MM.1S (cell line): ENCODE results near the gene FTL.

Source experiments
- DNase-seq: peaks from one replicate; pipeline ENCODE4 v3.0.0-alpha.2; 2015
- H2AFZ ChIP-seq: fragments of 300-600 bp; sonication (generic); 2 replicates; pipeline ENCODE4 v1.6.0; 2016; ENCODE audit warnings: antibody characterized with exemption, low read length
- H3F3A ChIP-seq: fragments of 300-600 bp; sonication (generic); 2 replicates; pipeline ENCODE4 v1.6.1; 2016; ENCODE audit warnings: mild to moderate bottlenecking, antibody characterized with exemption, low read length, moderate library complexity, mixed read lengths; ENCODE audit not compliant: insufficient read depth
- H3K27ac ChIP-seq: fragments of 300-600 bp; sonication (generic); 2 replicates; pipeline ENCODE4 v1.5.1; 2016; ENCODE audit warnings: mild to moderate bottlenecking, low read length
- H3K27me3 ChIP-seq: fragments of 300-600 bp; sonication (generic); replicated peaks from 2 replicates; pipeline ENCODE4 v1.6.0; 2016; ENCODE audit warnings: low read length; ENCODE audit not compliant: insufficient read depth
- H3K36me3 ChIP-seq: fragments of 300-600 bp; sonication (generic); replicated peaks from 2 replicates; pipeline ENCODE4 v1.6.1; 2016; ENCODE audit warnings: mild to moderate bottlenecking, low read length, mixed read lengths; ENCODE audit not compliant: insufficient read depth
- H3K4me1 ChIP-seq: fragments of 300-600 bp; sonication (generic); 2 replicates; pipeline ENCODE4 v1.6.1; 2016; ENCODE audit warnings: low read length, mixed read lengths
- H3K4me2 ChIP-seq: fragments of 300-600 bp; sonication (generic); 2 replicates; pipeline ENCODE4 v1.6.0; 2016; ENCODE audit warnings: low read depth, low read length
- H3K4me3 ChIP-seq: fragments of 300-600 bp; sonication (generic); 2 replicates; pipeline ENCODE4 v1.5.1; 2016; ENCODE audit warnings: low read length, mixed read lengths
- H3K79me2 ChIP-seq: fragments of 300-600 bp; sonication (generic); 2 replicates; pipeline ENCODE4 v1.6.1; 2016; ENCODE audit warnings: mixed run types, low read length, mixed read lengths
- H3K9ac ChIP-seq: fragments of 300-600 bp; sonication (generic); 2 replicates; pipeline ENCODE4 v1.6.1; 2016; ENCODE audit warnings: low read length, mixed read lengths
- H3K9me2 ChIP-seq: fragments of 300-600 bp; sonication (generic); replicated peaks from 2 replicates; pipeline ENCODE4 v1.6.1; 2016; ENCODE audit warnings: mild to moderate bottlenecking, low read length, mixed read lengths; ENCODE audit not compliant: insufficient read depth
- H3K9me3 ChIP-seq: fragments of 300-600 bp; sonication (generic); replicated peaks from 2 replicates; pipeline ENCODE4 v1.6.1; 2016; ENCODE audit warnings: mild to moderate bottlenecking, low read length, mixed read lengths; ENCODE audit not compliant: insufficient read depth
- H4K20me1 ChIP-seq: fragments of 300-600 bp; sonication (generic); 2 replicates; pipeline ENCODE4 v1.6.1; 2016; ENCODE audit warnings: mild to moderate bottlenecking, low read length, moderate library complexity, mixed read lengths; ENCODE audit not compliant: insufficient read depth
- CTCF ChIP-seq: fragments of 300-600 bp; sonication (generic); IDR thresholded peaks from 2 replicates; pipeline ENCODE4 v1.5.1; 2016; ENCODE audit warnings: antibody characterized with exemption, low read length, mixed read lengths
- EZH2 ChIP-seq: fragments of 300-600 bp; sonication (generic); optimal IDR thresholded peaks from 2 replicates; pipeline ENCODE3; 2017; ENCODE audit warnings: low read depth, mild to moderate bottlenecking, antibody characterized with exemption, low read length, mixed read lengths
- EZH2phosphoT487 ChIP-seq: fragments of 300-600 bp; sonication (generic); IDR thresholded peaks from 2 replicates; pipeline ENCODE4 v1.6.1; 2018; ENCODE audit warnings: antibody characterized with exemption, low read length

FTL gene

DNA sequence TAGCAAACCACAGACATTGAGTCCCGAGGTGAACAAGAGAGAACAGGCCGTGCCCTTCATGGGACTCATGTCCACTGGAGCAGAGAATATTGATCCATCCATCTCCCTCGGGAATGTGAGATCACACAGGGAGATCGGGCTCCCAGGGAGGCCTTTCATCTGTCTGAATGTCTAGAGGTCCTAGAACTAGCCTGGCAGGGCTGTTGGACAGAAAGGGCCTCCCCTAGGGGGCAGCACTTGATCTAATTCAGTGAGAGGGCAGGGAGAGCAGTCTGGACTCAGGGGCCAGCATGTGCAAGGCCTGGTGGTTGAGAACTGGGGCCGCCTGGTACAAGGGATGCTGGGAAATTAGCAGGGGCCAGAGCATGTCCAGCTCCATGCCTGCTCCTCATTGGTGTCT is 32.9 kb downstream of the FTL start:
- DNase-seq = peak; percentile 52
- peaks cover 4% of the 10 kb centered on the region; the same call in 1 of the 2 replicates for H3K4me1 ChIP-seq
- H2AFZ ChIP-seq = no peak overlapping the region
- H3K9me2 ChIP-seq = no peaks in the 10 kb centered on the region
- H3K9me3 ChIP-seq = no peaks in the 10 kb centered on the region
- H3K27me3 ChIP-seq = no peaks in the 10 kb centered on the region
- H3K4me2 ChIP-seq = no peak overlapping the region
- H3K27ac ChIP-seq = no peak overlapping the region
- H4K20me1 ChIP-seq = no peaks in the 10 kb centered on the region
- no peaks in the 10 kb centered on the region for H3F3A ChIP-seq
- H3K9ac ChIP-seq = no peak overlapping the region
- no peaks in the 10 kb centered on the region; the same call in 1 of the 2 replicates for H3K36me3 ChIP-seq
- H3K79me2 ChIP-seq = peaks cover 59% of the 10 kb centered on the region
- no peak overlapping the region for H3K4me3 ChIP-seq
- TF ChIP-seq EZH2phosphoT487 = no peak
- peak; percentile 56 for TF ChIP-seq CTCF

DNA sequence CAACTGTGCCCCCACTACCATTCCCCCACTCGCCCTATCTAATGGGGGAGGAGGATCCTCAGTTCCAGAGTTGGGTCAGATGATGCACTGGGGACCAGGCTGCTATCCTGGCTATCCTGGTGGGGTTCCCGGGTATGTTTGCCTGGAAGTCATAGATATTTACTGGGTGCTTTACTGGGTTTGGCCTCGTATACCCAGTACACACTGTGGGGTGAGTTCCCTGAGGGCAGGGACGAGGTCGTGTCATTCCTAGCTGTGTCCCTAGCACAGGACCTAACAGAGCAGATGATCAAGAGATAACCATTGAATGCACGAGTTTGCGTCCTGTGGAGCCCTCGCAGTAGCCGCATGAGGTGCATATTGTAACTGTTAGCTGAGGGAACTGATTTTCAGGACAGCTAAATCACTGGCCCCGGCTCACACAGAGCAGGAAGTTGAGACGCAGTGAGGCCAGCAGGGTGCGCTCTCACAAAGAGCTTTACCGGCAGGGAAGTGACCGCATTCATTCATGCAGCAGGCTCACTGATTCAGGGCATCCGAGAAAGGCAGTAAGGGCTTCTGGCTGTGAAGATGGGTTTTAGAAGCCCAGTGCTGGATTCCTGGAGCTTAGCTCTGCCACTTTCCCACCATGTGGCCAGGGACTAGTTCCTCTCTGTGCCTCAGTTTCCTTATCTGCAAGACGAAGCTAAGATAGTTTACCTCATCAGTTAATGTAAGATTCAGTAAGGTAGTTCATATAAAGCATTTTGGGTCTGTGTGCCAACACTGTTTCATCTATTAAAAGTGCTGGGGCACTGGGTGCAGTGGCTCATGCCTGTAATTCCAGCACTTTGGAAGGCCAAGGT is 34.6 kb downstream of the FTL start:
- Histone ChIP-seq H3K79me2 (peaks cover 47% of the 10 kb centered on the region), H3K4me3 (no peak overlapping the region), H3K9ac (no peak overlapping the region), H3K9me2 (no peaks in the 10 kb centered on the region), H4K20me1 (no peaks in the 10 kb centered on the region), H3K4me1 (peaks cover 4% of the 10 kb centered on the region; the same call in 1 of the 2 replicates), H3F3A (no peaks in the 10 kb centered on the region), H2AFZ (no peak overlapping the region), H3K36me3 (no peaks in the 10 kb centered on the region; the same call in 1 of the 2 replicates), H3K9me3 (no peaks in the 10 kb centered on the region), H3K27ac (no peak overlapping the region), H3K27me3 (no peaks in the 10 kb centered on the region), H3K4me2 (no peak overlapping the region)
- TF ChIP-seq EZH2 (no peak), CTCF (peak; percentile 54)
- peak; percentile 37 for DNase-seq

DNA sequence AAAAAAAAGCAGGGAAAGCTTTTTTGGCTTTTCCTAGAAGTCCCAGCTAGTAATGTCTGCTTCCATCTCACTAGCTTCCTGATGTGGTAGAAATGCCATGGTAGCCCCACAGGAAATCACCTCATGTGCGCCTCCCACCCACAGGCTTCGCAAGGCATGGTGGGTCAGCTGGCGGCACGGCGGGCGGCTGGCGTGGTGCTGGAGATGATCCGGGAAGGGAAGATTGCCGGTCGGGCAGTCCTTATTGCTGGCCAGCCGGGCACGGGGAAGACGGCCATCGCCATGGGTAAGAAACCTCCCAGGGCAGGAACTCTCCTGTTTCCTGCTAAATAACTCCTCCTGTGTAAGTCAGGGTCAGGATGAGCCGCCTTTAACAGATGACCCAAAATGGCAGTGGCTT is 39.0 kb downstream of the FTL start:
- H3K4me3 ChIP-seq = no peak overlapping the region
- no peak for DNase-seq
- no peak overlapping the region for H3K9ac ChIP-seq
- no peaks in the 10 kb centered on the region for H3K9me3 ChIP-seq
- no peaks in the 10 kb centered on the region for H4K20me1 ChIP-seq
- peaks cover 3% of the 10 kb centered on the region; the same call in 1 of the 2 replicates for H3K36me3 ChIP-seq
- TF ChIP-seq EZH2 = no peak
- TF ChIP-seq EZH2phosphoT487 = no peak
- TF ChIP-seq CTCF = no peak
- H3K4me2 ChIP-seq = no peak overlapping the region
- H3F3A ChIP-seq = no peaks in the 10 kb centered on the region
- peaks cover 7% of the 10 kb centered on the region for H3K79me2 ChIP-seq
- no peak overlapping the region for H3K27ac ChIP-seq
- no peaks in the 10 kb centered on the region for H3K4me1 ChIP-seq
- H3K9me2 ChIP-seq = no peaks in the 10 kb centered on the region
- H2AFZ ChIP-seq = no peak overlapping the region
- H3K27me3 ChIP-seq = no peaks in the 10 kb centered on the region
